ENCODE measurements around the gene ATP12A.
"Not testable (repeated sequence)": the region's sequence is repeated elsewhere in the genome, so short reads cannot be mapped to it uniquely, and the experiment has no call there.

The ATP12A gene

GRCh38 chr13:24730873-24731567, 50.8 kb downstream of the ATP12A start:
- not testable (repeated sequence) for DNase-seq (ENCODE audit: low read depth in 2 of 2)

- DNase-seq (ENCODE audit: low read depth in 2 of 2): no peak
Observed at GRCh38 chr13:24734950-24735349, 54.7 kb downstream of the ATP12A start.

GRCh38 chr13:24737042-24737441, 56.8 kb downstream of the ATP12A start:
- no peak for DNase-seq (ENCODE audit: low read depth in 2 of 2)

- no peak for DNase-seq (ENCODE audit: low read depth in 2 of 2)
Observed at GRCh38 chr13:24738366-24738847, 58.2 kb downstream of the ATP12A start.

GRCh38 chr13:24740014-24740890, 60.0 kb downstream of the ATP12A start:
- no peak for DNase-seq (ENCODE audit: low read depth in 2 of 2)

GRCh38 chr13:24741016-24741662, 60.9 kb downstream of the ATP12A start:
- DNase-seq (ENCODE audit: low read depth in 2 of 2): no peak

GRCh38 chr13:24741791-24742190, 61.6 kb downstream of the ATP12A start:
- no peak for DNase-seq (ENCODE audit: low read depth in 2 of 2)

- DNase-seq (ENCODE audit: low read depth in 2 of 2): no peak
Observed at GRCh38 chr13:24742294-24742693, 62.1 kb downstream of the ATP12A start.

- no peak for DNase-seq (ENCODE audit: low read depth in 2 of 2)
Observed at GRCh38 chr13:24742977-24743376, 62.8 kb downstream of the ATP12A start.

- no peak for DNase-seq (ENCODE audit: low read depth in 2 of 2)
Observed at GRCh38 chr13:24744247-24744646, 64.0 kb downstream of the ATP12A start.

- DNase-seq (ENCODE audit: low read depth in 2 of 2): no peak
Observed at GRCh38 chr13:24745516-24745860, 65.3 kb downstream of the ATP12A start.

GRCh38 chr13:24745861-24746617, 65.8 kb downstream of the ATP12A start:
- no peak for DNase-seq (ENCODE audit: low read depth in 2 of 2)

GRCh38 chr13:24746618-24747247, 66.5 kb downstream of the ATP12A start:
- no peak for DNase-seq (ENCODE audit: low read depth in 2 of 2)

GRCh38 chr13:24747248-24748060, 67.2 kb downstream of the ATP12A start:
- no peak for DNase-seq (ENCODE audit: low read depth in 2 of 2)

- no peak for DNase-seq (ENCODE audit: low read depth in 2 of 2)
Observed at GRCh38 chr13:24748061-24748400, 67.8 kb downstream of the ATP12A start.

- DNase-seq (ENCODE audit: low read depth in 2 of 2): no peak
Observed at GRCh38 chr13:24759197-24759596, 79.0 kb downstream of the ATP12A start.

All from stimulated activated CD8-positive, alpha-beta memory T cell treated with anti-CD3 and anti-CD28 coated beads, Interleukin-15, amount 100 ng/mL, for 4 hours (primary cell).